IMR-90 (cell line): ENCODE results near the gene CTNNA2. TPM values are rescaled to one million over a fixed set of nuclear protein-coding genes. Genes with fewer than 3 reads are reported as not detected.

ENCODE experiments used
- ATAC-seq: fragments of 200-7000 bp; cut with Tn5 transposase; 2 replicates; pipeline ENCODE4 v1.9.1; 2020; ENCODE audit warnings: low read depth, mild to moderate bottlenecking, moderate library complexity
- BruUV-seq: library from RNA; stranded (reverse); fragments of 400-500 nt; replicated peaks from 2 replicates; lab custom pipeline; 2021; lab: Mats Ljungman, UMichigan
- CTCF ChIA-PET: fragments of 300-600 bp; formaldehyde crosslinking; extraction: SDS; loops from one replicate; lab custom pipeline; 2021; ENCODE audit warnings: antibody characterized with exemption; lab: Yijun Ruan, JAX
- POLR2A ChIA-PET: fragments of 300-600 bp; sonication (Branson Sonifier 250); formaldehyde crosslinking; loops from one replicate; lab custom pipeline; 2022; ENCODE audit warnings: antibody characterized with exemption; ENCODE audit not compliant: unreplicated experiment; lab: Charles Lee
- DNase-seq: peaks from one replicate; pipeline ENCODE4 v3.0.0; 2013
- H2AFZ ChIP-seq: replicated peaks from 2 replicates; pipeline ENCODE3; 2013; ENCODE audit warnings: low read length, mild to moderate bottlenecking; ENCODE audit not compliant: poor library complexity
- H2AK5ac ChIP-seq: 2 replicates; pipeline ENCODE4 v1.6.1; 2013; ENCODE audit warnings: low read depth, low read length, inconsistent platforms
- H2AK9ac ChIP-seq: replicated peaks from 2 replicates; pipeline ENCODE3; 2013; ENCODE audit warnings: mild to moderate bottlenecking, low read depth, low read length, moderate library complexity; ENCODE audit not compliant: poor library complexity
- H2BK120ac ChIP-seq: 2 replicates; pipeline ENCODE4 v1.6.1; 2013; ENCODE audit warnings: low read depth, low read length, inconsistent platforms
- H2BK15ac ChIP-seq: 3 replicates; pipeline ENCODE4 v1.6.1; 2013; ENCODE audit warnings: low read depth, low read length, inconsistent platforms
- H2BK20ac ChIP-seq: 2 replicates; pipeline ENCODE4 v1.6.1; 2013; ENCODE audit warnings: low read depth, mild to moderate bottlenecking, inconsistent platforms, low read length, moderate library complexity
- H2BK5ac ChIP-seq: 2 replicates; pipeline ENCODE4 v1.6.1; 2013; ENCODE audit warnings: mild to moderate bottlenecking, low read depth, low read length, inconsistent platforms; ENCODE audit not compliant: poor library complexity, severe bottlenecking
- H3K14ac ChIP-seq: replicated peaks from 2 replicates; pipeline ENCODE4 v1.6.1; 2013; ENCODE audit warnings: low read depth, low read length, inconsistent platforms
- H3K18ac ChIP-seq: 2 replicates; pipeline ENCODE4 v1.6.1; 2013; ENCODE audit warnings: low read depth, low read length, control low read depth
- H3K23ac ChIP-seq: 2 replicates; pipeline ENCODE4 v1.6.1; 2013; ENCODE audit warnings: low read depth, low read length, inconsistent platforms
- H3K27ac ChIP-seq: 2 replicates; pipeline ENCODE4 v1.5.1; 2013; ENCODE audit warnings: mild to moderate bottlenecking, control low read depth, low read length; ENCODE audit not compliant: insufficient read depth
- H3K27me3 ChIP-seq: 2 replicates; pipeline ENCODE4 v1.6.1; 2013; ENCODE audit warnings: low read length; ENCODE audit not compliant: control insufficient read depth, insufficient read depth
- H3K36me3 ChIP-seq: 2 replicates; pipeline ENCODE4 v1.6.1; 2013; ENCODE audit warnings: low read length, mixed read lengths; ENCODE audit not compliant: control insufficient read depth, insufficient read depth
- H3K4ac ChIP-seq: 2 replicates; pipeline ENCODE4 v1.6.1; 2013; ENCODE audit warnings: low read depth, low read length, inconsistent platforms
- H3K4me1 ChIP-seq: 2 replicates; pipeline ENCODE4 v1.6.1; 2013; ENCODE audit warnings: low read length, mixed read lengths; ENCODE audit not compliant: control insufficient read depth, insufficient read depth
- H3K4me2 ChIP-seq: 2 replicates; pipeline ENCODE4 v1.6.1; 2013; ENCODE audit warnings: low read depth, mild to moderate bottlenecking, control low read depth, low read length, moderate library complexity
- H3K4me3 ChIP-seq: 2 replicates; pipeline ENCODE4 v1.5.1; 2013; ENCODE audit warnings: low read depth, mild to moderate bottlenecking, control low read depth, low read length, moderate library complexity; ENCODE audit not compliant: insufficient read depth
- H3K56ac ChIP-seq: 2 replicates; pipeline ENCODE4 v1.6.1; 2013; ENCODE audit warnings: low read length, inconsistent platforms; ENCODE audit not compliant: insufficient read depth; ENCODE audit errors: extremely low read depth
- H3K79me1 ChIP-seq, 2 experiments: 2 replicates each; pipeline ENCODE4 v1.6.1; 2013; ENCODE audit warnings: low read length in 2 of 2, inconsistent platforms in 1 of 2, low read depth in 1 of 2
- H3K9ac ChIP-seq: 2 replicates; pipeline ENCODE4 v1.6.1; 2013; ENCODE audit warnings: low read depth, low read length, control low read depth
- H3K9me1 ChIP-seq: 2 replicates; pipeline ENCODE4 v1.6.1; 2013; ENCODE audit warnings: low read length, inconsistent platforms; ENCODE audit not compliant: insufficient read depth
- H3K9me3 ChIP-seq: 2 replicates; pipeline ENCODE4 v1.6.1; 2013; ENCODE audit warnings: low read length; ENCODE audit not compliant: control insufficient read depth, insufficient read depth
- H4K20me1 ChIP-seq: 2 replicates; pipeline ENCODE4 v1.6.1; 2013; ENCODE audit warnings: low read length, inconsistent platforms; ENCODE audit not compliant: insufficient read depth
- H4K5ac ChIP-seq: 2 replicates; pipeline ENCODE4 v1.6.1; 2013; ENCODE audit warnings: mild to moderate bottlenecking, low read depth, low read length, control low read depth
- H4K8ac ChIP-seq, 2 experiments: 2 replicates each; pipeline ENCODE4 v1.6.1; 2013; ENCODE audit warnings: low read depth in 2 of 2, low read length in 2 of 2, control low read depth in 1 of 2, inconsistent platforms in 1 of 2
- H4K91ac ChIP-seq: 2 replicates; pipeline ENCODE4 v1.6.1; 2013; ENCODE audit warnings: low read depth, low read length, inconsistent platforms; ENCODE audit not compliant: insufficient read depth
- BHLHE40 ChIP-seq: fragments of 150-350 bp; IDR thresholded peaks from 2 replicates; pipeline ENCODE4 v1.6.1; 2016; ENCODE audit warnings: mild to moderate bottlenecking, low read depth, low read length
- CEBPB ChIP-seq: IDR thresholded peaks from 2 replicates; pipeline ENCODE4 v1.6.1; 2012; ENCODE audit warnings: low read depth, low read length, improper control_type of control experiment
- FOS ChIP-seq: fragments of 150-350 bp; IDR thresholded peaks from 2 replicates; pipeline ENCODE4 v1.6.1; 2016; ENCODE audit warnings: low read depth, low read length
- MAFK ChIP-seq: IDR thresholded peaks from 2 replicates; pipeline ENCODE4 v1.6.1; 2012; ENCODE audit warnings: low read depth, low read length, improper control_type of control experiment
- RCOR1 ChIP-seq: IDR thresholded peaks from 2 replicates; pipeline ENCODE4 v1.6.1; 2012; ENCODE audit warnings: mild to moderate bottlenecking, low read length, improper control_type of control experiment; ENCODE audit not compliant: insufficient replicate concordance
- WGBS, 2 experiments: methylation state at CpG; one replicate each; pipeline versions ENCODE4 v1.1.5 to v1.1.7; 2013; ENCODE audit warnings: missing lambda C conversion rate in 2 of 2; ENCODE audit not compliant: insufficient read length in 1 of 2; ENCODE audit errors: extremely low coverage in 2 of 2; 5-methylcytosine and 5-hydroxymethylcytosine counted together
- dilution Hi-C: fragments of 300-500 bp; cut with HindIII; formaldehyde crosslinking; loops from one replicate; pipeline ENCODE4 v1.14.3; 2018; ENCODE audit warnings: low sequenced_read_pairs; ENCODE audit not compliant: unreplicated experiment
- in situ Hi-C: fragments of 300-500 bp; cut with MboI; formaldehyde crosslinking; loops from 3 replicates; pipeline ENCODE4 v1.14.3; 2019; ENCODE audit warnings: low sequenced_read_pairs, inconsistent platforms, mixed read lengths
- intact Hi-C: fragments of 100-400 bp; cut with micrococcal nuclease; formaldehyde crosslinking; loops from 2 replicates; pipeline ENCODE4 v1.10.0; 2022
- polyA plus RNA-seq, 3 experiments: library from polyadenylated mRNA; depleted of rRNA; stranded (reverse); fragments of >200 nt; gene quantifications; 2 replicates each; pipeline ENCODE4 v1.2.3, GENCODE V29; 2012; ENCODE audit warnings: low replicate concordance in 1 of 3
- total RNA-seq: library from RNA; depleted of rRNA; stranded (reverse); fragments of >200 nt; gene quantifications from 2 replicates; pipeline ENCODE4 v1.2.3, GENCODE V29; 2012
- TF ChIP-seq, protein P1 (sequence below): fragments of 150-350 bp; IDR thresholded peaks from 2 replicates; pipeline ENCODE4 v1.6.1; 2017; ENCODE audit warnings: mild to moderate bottlenecking, antibody characterized with exemption, low read length, low read depth
- TF ChIP-seq, protein P2 (sequence below): conservative IDR thresholded peaks from 2 replicates; pipeline ENCODE4 v1.5.1; 2012; ENCODE audit warnings: mild to moderate bottlenecking, low read depth, low read length, improper control_type of control experiment
- TF ChIP-seq, protein P3 (sequence below): fragments of 150-350 bp; IDR thresholded peaks from 2 replicates; pipeline ENCODE4 v1.6.1; 2016; ENCODE audit warnings: low read depth, mild to moderate bottlenecking, low read length, moderate library complexity, borderline replicate concordance

The CTNNA2 gene
- total and polyA plus RNA-seq, 2 of the 4 experiments (the other 2 are of a cell fraction), result not detected

DNA sequence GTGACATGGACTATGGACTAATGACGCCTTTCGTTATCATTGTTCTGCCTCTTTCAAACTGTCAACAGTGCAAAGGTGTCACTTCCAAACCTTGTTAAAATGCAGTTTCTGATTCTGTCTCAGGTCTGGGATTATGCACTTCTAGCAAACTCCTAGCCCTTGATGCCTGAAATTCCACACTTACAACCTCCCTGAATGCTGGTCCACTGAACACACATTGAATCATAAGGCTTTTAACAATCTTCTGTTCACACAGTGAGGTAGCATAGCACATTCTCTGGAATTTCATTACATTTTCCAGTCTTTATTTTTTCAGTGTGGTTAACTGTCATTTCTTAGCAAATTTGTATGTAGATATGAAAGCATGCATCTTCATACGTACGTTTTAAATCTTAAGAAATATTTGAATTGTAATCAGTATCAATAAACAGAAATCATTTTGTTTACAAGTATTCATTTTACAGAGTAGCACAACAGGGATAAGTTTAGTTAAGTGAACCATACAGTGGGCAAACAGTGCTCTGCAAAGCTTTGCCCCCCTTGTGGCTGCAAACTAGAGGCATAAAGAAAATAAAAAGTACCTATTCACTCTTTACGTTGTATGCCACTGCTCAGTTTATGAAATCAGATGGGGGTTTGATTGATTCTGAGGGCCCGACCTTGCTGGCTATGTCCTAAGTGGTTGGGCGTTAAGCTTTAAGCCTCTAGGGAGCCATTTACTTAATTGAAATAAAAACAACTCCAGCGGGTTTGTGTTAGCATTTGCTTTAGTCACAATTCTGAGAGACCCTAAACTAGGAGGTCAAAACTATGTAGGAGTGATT, 540.9 kb downstream of the CTNNA2 start:
- dilution Hi-C loops (no loop called here), intact Hi-C loops (loop anchor here (5.0 kb wide), 2 partner anchors 101 to 116 kb away; no protein-coding TSS in a partner anchor), in situ Hi-C loops (loop anchor here (25.0 kb wide), 1 partner anchor 459 kb away; no protein-coding TSS in a partner anchor)
- no peak overlapping the region for H3K27ac ChIP-seq
- H3K9ac ChIP-seq, result no peak overlapping the region
- H2BK20ac ChIP-seq, result no peak overlapping the region
- no peaks in the 10 kb centered on the region for H3K79me1 ChIP-seq
- H4K8ac ChIP-seq, result no peak overlapping the region; a peak in 1 of 4 replicates
- H4K20me1 ChIP-seq, result no peaks in the 10 kb centered on the region
- H2BK120ac ChIP-seq, result no peak overlapping the region; the same call in 1 of the 2 replicates
- no peak overlapping the region for H3K14ac ChIP-seq
- peak; percentile 17 for DNase-seq
- no peak overlapping the region for H2BK15ac ChIP-seq
- ATAC-seq, result peak; percentile 53
- H2BK5ac ChIP-seq, result peak overlapping the region; percentile 9
- H3K36me3 ChIP-seq, result no peaks in the 10 kb centered on the region
- TF ChIP-seq RCOR1, result no peak
- no peak for TF ChIP-seq FOS
- TF ChIP-seq, protein P1, sequence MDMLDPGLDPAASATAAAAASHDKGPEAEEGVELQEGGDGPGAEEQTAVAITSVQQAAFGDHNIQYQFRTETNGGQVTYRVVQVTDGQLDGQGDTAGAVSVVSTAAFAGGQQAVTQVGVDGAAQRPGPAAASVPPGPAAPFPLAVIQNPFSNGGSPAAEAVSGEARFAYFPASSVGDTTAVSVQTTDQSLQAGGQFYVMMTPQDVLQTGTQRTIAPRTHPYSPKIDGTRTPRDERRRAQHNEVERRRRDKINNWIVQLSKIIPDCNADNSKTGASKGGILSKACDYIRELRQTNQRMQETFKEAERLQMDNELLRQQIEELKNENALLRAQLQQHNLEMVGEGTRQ, result no peak
- TF ChIP-seq, protein P2, sequence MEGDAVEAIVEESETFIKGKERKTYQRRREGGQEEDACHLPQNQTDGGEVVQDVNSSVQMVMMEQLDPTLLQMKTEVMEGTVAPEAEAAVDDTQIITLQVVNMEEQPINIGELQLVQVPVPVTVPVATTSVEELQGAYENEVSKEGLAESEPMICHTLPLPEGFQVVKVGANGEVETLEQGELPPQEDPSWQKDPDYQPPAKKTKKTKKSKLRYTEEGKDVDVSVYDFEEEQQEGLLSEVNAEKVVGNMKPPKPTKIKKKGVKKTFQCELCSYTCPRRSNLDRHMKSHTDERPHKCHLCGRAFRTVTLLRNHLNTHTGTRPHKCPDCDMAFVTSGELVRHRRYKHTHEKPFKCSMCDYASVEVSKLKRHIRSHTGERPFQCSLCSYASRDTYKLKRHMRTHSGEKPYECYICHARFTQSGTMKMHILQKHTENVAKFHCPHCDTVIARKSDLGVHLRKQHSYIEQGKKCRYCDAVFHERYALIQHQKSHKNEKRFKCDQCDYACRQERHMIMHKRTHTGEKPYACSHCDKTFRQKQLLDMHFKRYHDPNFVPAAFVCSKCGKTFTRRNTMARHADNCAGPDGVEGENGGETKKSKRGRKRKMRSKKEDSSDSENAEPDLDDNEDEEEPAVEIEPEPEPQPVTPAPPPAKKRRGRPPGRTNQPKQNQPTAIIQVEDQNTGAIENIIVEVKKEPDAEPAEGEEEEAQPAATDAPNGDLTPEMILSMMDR, result no peak
- TF ChIP-seq CEBPB, result no peak
- TF ChIP-seq MAFK, result no peak
- TF ChIP-seq, protein P3, sequence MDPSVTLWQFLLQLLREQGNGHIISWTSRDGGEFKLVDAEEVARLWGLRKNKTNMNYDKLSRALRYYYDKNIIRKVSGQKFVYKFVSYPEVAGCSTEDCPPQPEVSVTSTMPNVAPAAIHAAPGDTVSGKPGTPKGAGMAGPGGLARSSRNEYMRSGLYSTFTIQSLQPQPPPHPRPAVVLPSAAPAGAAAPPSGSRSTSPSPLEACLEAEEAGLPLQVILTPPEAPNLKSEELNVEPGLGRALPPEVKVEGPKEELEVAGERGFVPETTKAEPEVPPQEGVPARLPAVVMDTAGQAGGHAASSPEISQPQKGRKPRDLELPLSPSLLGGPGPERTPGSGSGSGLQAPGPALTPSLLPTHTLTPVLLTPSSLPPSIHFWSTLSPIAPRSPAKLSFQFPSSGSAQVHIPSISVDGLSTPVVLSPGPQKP, result no peak
- no peak for TF ChIP-seq BHLHE40
- no peak overlapping the region for H4K5ac ChIP-seq
- no peak overlapping the region; the same call in 1 of the 2 replicates for H3K18ac ChIP-seq
- H3K23ac ChIP-seq, result no peak overlapping the region
- no peak overlapping the region for H2AK9ac ChIP-seq
- ChIA-PET POLR2A (interaction anchor here (0.6 kb wide), 1 partner anchor 167 kb away, joined by 3 read pairs; no protein-coding TSS in a partner anchor), CTCF (interaction anchor here (0.7 kb wide), 1 partner anchor 45 kb away, joined by 3 read pairs; no protein-coding TSS in a partner anchor)
- no peak overlapping the region for H3K56ac ChIP-seq
- H3K27me3 ChIP-seq, result no peaks in the 10 kb centered on the region
- H2AK5ac ChIP-seq, result no peak overlapping the region
- H4K91ac ChIP-seq, result no peak overlapping the region
- H3K4me2 ChIP-seq, result 0 out of 2 replicates have a peak overlapping the region, but pooled peaks have one; percentile 3
- WGBS, 2 experiments, result 40% methylated on average over 2 of the region's 8 CpGs; no CpG with 5 or more reads in 1 of the 2 experiments
- BruUV-seq, result no TSS peak
- H2AFZ ChIP-seq, result no peak overlapping the region
- no peak overlapping the region for H3K4me3 ChIP-seq
- no peaks in the 10 kb centered on the region for H3K9me3 ChIP-seq
- peaks cover 5% of the 10 kb centered on the region for H3K4me1 ChIP-seq
- H3K9me1 ChIP-seq, result 0 out of 2 replicates have a peak, but pooled peaks cover 3% of the 10 kb centered on the region
- H3K4ac ChIP-seq, result no peak overlapping the region
